ENCODE measurements around the gene GAS7. TPM values are rescaled to one million over a fixed set of nuclear protein-coding genes. Genes with fewer than 3 reads are reported as not detected.

Gene GAS7
- total RNA-seq, 1 donor = 8.6 TPM

GRCh38 chr17:9893411-9894012 lies 304.9 kb downstream of the GAS7 start:
- no peak overlapping the region for H3K4me3 ChIP-seq (ENCODE audit: low read depth, low read length)
- no peak for TF ChIP-seq CTCF (IDR thresholded peaks at IDR 0.05; ENCODE audit: insufficient read depth, low read depth, low read length)
- DNase-seq (ENCODE audit: low read depth) = peak; percentile 70

- no peak overlapping the region for H3K4me3 ChIP-seq (ENCODE audit: low read depth, low read length)
- peak; percentile 85 for TF ChIP-seq CTCF (IDR thresholded peaks at IDR 0.05; ENCODE audit: insufficient read depth, low read depth, low read length)
- peak; percentile 57 for DNase-seq (ENCODE audit: low read depth)
Measured at GRCh38 chr17:9890124-9890523, 308.3 kb downstream of the GAS7 start.

- no peak for TF ChIP-seq CTCF (IDR thresholded peaks at IDR 0.05; ENCODE audit: insufficient read depth, low read depth, low read length)
- no peak for DNase-seq (ENCODE audit: low read depth)
- H3K4me3 ChIP-seq (ENCODE audit: low read depth, low read length) = no peak overlapping the region
Measured at GRCh38 chr17:9887508-9887907, 310.9 kb downstream of the GAS7 start.

- TF ChIP-seq CTCF (IDR thresholded peaks at IDR 0.05; ENCODE audit: insufficient read depth, low read depth, low read length) = no peak
- no peak for DNase-seq (ENCODE audit: low read depth)
- no peak overlapping the region for H3K4me3 ChIP-seq (ENCODE audit: low read depth, low read length)
Measured at GRCh38 chr17:9886141-9886930, 312.1 kb downstream of the GAS7 start.

- no peak overlapping the region for H3K4me3 ChIP-seq (ENCODE audit: low read depth, low read length)
- no peak for DNase-seq (ENCODE audit: low read depth)
- no peak for TF ChIP-seq CTCF (IDR thresholded peaks at IDR 0.05; ENCODE audit: insufficient read depth, low read depth, low read length)
Measured at GRCh38 chr17:9883451-9883850, 315.0 kb downstream of the GAS7 start.

GRCh38 chr17:9880582-9880999 lies 317.8 kb downstream of the GAS7 start:
- no peak overlapping the region for H3K4me3 ChIP-seq (ENCODE audit: low read depth, low read length)
- no peak for TF ChIP-seq CTCF (IDR thresholded peaks at IDR 0.05; ENCODE audit: insufficient read depth, low read depth, low read length)
- DNase-seq (ENCODE audit: low read depth) = peak; percentile 68
